GM10266 (cell line): Measurements from ENCODE around the gene PCK2.
"Not testable (repeated sequence)": the region's sequence is repeated elsewhere in the genome, so short reads cannot be mapped to it uniquely, and the experiment has no call there.

Experiments used
- DNase-seq: peaks from one replicate; pipeline ENCODE4 v3.0.0; 2012; ENCODE audit errors: extremely low spot score
- TF ChIP-seq, protein P1 (sequence below): IDR thresholded peaks from 2 replicates; pipeline ENCODE4 v1.5.1; 2012; ENCODE audit warnings: mild to moderate bottlenecking, low read depth; ENCODE audit not compliant: control insufficient read depth, insufficient read depth; ENCODE audit errors: missing control alignments

The PCK2 gene

DNA sequence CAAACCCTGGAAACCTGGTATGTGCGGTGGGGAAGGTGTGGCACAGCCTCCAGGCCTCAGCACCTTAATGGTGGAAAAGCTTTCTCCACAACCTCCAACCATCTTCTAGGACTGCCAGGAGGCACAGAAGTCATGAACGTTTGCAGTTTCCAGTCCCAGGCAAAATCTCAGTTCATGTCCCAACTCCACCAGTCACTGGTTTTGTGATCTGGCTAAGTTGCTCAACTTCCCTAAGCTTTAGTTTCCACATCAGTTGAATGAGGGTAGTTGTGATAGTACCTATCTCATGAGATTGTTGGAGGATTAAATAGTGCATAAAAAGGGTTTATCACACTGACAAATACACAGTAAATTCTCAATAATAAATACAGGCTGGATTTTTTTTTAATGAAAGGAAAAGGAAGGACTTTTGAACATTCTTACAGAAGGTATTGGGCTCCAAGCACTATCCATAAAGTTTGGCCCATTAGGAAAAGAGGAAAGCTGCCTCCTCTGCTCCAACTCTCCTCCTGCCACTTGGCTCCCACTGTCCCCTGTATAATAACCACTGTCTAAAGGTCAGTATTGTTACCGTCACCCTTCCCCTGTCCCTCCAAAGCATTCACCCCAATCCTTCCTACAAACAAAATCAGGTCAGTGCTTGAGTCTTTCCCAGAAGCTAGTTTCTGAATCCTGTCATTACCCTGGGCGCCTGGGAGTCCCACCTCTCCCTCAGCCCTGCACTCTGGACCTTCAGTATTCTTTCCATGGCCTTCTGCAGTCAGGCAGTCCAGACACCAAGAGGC is 6.3 kb downstream of the PCK2 start:
- DNase-seq: no peak
- TF ChIP-seq, protein P1, sequence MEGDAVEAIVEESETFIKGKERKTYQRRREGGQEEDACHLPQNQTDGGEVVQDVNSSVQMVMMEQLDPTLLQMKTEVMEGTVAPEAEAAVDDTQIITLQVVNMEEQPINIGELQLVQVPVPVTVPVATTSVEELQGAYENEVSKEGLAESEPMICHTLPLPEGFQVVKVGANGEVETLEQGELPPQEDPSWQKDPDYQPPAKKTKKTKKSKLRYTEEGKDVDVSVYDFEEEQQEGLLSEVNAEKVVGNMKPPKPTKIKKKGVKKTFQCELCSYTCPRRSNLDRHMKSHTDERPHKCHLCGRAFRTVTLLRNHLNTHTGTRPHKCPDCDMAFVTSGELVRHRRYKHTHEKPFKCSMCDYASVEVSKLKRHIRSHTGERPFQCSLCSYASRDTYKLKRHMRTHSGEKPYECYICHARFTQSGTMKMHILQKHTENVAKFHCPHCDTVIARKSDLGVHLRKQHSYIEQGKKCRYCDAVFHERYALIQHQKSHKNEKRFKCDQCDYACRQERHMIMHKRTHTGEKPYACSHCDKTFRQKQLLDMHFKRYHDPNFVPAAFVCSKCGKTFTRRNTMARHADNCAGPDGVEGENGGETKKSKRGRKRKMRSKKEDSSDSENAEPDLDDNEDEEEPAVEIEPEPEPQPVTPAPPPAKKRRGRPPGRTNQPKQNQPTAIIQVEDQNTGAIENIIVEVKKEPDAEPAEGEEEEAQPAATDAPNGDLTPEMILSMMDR: no peak

DNA sequence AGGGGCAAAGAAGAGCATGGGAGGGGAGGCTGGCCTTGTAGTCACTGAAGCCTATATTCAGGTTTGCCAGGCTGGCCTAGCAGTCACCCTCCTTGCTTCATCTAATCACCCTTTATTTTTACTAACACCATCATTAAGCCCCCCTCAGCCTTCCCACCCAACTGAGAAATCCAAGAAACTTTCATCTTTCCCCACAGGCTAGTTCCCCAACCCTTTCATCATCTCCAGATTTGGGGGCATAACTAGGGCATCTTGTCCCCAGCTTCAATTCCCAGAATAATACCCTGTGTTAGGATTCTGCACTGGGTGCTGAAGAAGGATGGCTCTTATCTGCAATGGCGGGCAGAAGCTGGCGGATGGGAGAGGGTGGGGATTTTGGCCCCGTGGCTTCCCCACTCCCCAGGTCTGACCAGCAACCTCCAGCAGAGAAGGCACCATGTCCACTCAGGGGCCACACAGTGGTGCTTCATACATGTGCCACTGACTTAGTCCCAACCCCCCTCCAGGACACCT is 6.9 kb downstream of the PCK2 start:
- TF ChIP-seq, protein P1: no peak

DNA sequence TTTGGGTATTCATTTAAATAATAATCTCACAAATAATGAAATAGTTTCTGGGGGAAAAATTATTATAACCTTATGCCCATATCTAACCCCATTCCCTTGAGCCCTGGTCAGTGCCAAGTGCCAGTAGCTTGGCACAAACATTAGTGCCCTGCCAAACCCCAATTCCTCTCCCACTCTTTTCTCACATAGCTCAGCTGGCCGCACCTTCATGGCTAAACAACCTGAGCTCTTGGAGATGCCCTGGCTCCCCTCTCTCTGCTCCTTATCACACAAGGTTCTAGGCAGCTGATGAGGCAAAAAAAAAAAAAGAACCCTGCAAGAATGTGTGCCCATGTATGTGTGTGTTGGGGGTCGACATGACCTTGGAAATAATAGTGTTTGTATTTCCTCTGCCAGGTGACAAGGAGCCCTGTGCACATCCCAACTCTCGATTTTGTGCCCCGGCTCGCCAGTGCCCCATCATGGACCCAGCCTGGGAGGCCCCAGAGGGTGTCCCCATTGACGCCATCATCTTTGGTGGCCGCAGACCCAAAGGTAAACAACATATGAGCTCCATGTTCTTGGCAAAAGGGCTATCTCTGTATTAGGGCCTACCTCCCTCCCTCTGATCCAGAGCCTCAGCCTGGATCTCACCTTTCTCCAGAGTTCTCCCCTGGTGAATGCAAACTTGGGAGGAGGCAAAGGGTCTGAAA is 8.4 kb downstream of the PCK2 start:
- DNase-seq: no peak
- TF ChIP-seq, protein P1: no peak

More for the DNA sequence above, 6.9 kb downstream of the PCK2 start:
- DNase-seq: no peak

DNA sequence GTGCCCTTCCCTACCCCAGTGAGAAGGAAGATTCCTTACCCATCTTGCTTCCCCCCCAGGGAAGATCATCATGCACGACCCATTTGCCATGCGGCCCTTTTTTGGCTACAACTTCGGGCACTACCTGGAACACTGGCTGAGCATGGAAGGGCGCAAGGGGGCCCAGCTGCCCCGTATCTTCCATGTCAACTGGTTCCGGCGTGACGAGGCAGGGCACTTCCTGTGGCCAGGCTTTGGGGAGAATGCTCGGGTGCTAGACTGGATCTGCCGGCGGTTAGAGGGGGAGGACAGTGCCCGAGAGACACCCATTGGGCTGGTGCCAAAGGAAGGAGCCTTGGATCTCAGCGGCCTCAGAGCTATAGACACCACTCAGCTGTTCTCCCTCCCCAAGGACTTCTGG is 9.3 kb downstream of the PCK2 start:
- no peak for DNase-seq
- TF ChIP-seq, protein P1: no peak

DNA sequence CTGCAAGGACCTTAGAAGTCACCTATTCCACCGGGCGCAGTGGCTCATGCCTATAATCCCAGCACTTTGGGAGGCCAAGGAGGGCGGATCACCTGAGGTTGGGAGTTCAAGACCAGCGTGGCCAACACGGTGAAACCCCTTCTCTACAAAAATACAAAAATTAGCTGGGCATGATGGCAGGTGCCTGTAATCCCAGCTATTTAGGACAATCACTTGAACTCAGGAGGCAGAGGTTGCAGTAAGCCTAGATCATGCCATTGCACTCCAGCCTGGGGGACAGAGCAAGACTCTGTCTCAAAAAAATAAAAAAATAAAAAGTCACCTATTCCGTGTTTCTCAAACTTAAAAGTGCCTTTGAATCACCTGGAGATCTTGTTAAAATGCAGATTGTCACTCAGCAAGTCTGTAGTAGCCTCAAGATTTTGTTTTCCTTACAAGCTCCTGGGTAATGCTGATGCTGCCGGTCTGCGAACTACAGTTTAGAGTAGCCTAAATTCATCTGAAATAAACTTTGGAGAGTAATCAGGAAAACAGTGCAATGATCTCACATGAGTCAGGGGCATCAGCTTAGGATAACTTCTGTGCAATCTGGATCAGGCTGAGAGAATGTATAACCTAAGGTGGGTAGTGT is 11.6 kb downstream of the PCK2 start:
- DNase-seq: not testable (repeated sequence)

DNA sequence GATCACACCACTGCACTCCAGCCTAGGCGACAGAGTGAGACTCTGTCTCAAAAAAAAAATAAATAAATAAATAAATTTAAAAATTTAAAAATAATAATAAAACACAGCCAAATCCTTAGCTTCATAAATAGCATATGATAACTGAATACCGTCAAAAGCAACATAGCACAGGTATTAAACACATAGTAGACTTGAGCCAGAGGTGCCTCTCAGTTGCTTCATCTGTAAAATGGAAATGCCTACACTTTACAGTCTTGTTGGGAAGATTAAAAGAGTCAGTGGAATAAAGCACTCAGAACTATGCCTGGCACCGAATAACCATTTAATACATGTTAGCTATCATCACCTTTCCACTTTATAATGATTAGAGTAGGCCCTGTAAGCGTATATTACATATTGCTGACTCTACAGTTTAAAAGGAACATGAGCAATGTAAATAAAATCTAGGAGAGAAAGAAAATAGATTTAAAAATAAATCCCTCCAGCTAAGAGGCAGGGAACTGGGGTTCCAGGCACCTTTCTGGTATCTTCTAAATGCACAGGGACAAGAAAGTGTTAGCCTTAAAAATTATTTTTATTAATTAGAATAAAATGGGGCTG is 12.7 kb downstream of the PCK2 start:
- no peak for DNase-seq
- TF ChIP-seq, protein P1: no peak

DNA sequence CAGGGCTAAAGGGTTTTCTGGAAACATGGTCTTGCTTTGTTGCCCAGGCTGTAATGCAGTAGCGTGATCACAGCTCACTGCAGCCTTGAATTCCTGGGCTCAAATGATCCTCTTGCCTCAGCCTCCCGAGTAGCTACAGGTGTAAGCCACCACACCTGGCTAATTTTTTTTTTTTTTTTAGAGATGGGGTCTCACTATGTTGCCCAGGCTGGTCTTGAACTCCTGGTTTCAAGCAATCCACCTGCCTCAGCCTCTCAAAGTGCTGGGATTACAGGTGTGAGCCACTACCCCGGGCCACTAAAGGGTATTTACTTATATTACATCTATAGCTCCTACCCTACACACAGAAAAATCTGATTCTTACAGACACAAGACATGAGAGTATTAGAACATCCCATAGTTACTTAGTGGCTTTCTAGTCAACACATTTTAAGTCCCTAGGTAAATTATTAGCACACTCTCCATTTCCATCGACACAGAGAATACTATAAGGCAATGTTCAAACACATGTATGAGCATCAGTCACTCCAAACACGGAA is 14.3 kb downstream of the PCK2 start:
- no peak for DNase-seq
- TF ChIP-seq, protein P1: no peak
